HG02943 (cell line): ENCODE data around the gene DCUN1D3.
"Not testable (repeated sequence)": the region's sequence is repeated elsewhere in the genome, so short reads cannot be mapped to it uniquely, and the experiment has no call there.

Experiments
- ATAC-seq: cut with Tn5 transposase; IDR thresholded peaks from one replicate; pipeline ENCODE4 v1.9.1; 2021; ENCODE audit warnings: mild to moderate bottlenecking, low read depth, moderate library complexity; ENCODE audit not compliant: unreplicated experiment

Gene DCUN1D3

GRCh38 chr16:20866801-20867200 lies 33.4 kb downstream of the DCUN1D3 start:
- ATAC-seq: no peak

DNA sequence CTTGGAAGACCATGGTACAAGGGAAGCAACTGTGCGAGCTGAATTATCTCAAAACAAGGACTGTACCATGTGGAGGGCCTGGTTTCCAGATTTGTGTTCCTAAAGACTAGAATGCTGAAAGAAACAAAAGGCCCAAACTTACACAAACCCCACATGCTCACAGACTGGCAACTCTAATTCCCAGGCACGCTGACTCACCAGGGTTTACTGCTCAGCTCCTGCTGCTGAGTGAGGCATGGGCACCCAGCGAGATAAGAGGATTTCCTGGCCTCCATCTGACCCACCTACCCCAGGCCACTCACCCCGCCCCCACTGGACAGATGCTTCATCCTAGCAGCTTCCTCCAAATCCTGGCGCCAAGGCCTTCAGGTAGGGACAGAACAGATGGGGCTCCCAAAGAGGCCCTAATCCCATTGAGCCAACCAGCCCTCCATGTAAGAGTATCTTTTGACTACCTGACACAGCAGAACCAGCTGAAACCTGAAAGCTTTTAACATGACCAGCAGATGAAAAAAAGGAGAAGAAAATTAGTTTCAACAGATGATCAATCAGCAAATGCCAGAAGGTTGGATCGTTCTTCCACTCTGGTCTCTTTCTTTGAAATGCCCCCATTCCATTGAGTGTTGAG lies 33.9 kb downstream of the DCUN1D3 start:
- no peak for ATAC-seq

- no peak for ATAC-seq
Observed at GRCh38 chr16:20865420-20866131, 34.6 kb downstream of the DCUN1D3 start.

DNA sequence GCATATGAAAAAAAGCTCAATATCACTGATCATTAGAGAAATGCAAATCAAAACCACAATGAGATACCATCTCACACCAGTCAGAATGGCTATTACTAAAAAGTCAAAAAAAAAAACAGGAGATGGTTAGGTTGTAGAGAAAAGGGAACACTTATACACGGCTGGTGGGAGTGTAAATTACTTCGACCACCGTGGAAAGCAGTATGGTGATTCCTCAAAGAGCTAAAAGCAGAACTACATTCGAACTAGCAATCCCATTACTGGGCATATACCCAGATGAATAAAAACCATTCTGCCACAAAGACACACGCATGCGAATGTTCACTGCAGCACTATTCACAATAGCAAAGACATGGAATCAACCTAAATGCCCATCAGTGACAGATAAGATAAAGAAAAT lies 35.8 kb downstream of the DCUN1D3 start:
- ATAC-seq: not testable (repeated sequence)

DNA sequence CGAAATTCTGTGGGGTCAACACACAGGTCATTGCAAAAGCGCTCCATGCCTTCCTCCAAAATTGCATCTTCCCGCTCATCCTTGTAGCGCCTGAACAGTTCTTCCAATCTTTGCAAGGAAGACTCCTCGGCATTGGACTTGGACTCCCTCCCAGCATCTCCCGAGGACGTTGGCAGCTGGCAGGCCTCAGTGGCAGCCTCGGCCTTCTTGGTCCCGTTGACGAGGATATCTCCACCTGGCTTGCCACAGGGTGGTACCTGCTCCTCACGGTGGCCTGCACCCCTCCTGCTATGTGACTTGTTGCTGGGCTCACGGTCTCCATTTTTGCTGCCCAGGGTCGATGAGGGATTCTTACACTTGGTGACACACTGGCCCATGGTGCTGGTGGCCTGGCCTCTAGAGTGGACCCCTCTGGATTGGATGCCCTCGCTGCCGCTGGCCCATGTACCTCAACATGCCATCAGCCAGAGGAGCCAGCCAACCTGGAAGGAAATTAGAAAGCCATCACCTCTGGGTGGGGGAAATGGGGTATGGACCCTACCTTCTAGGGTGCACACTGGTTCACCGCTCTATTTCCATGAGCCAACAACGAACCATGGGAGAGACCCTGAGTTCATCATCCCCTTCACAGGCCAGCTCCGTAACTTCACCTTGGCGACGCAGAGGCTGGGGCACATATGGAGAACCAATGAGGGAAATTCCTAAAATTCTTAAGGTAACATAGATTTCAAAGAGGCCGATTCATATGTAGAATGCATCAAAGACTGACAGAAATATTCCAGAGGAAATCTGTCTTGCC lies 37.8 kb downstream of the DCUN1D3 start:
- ATAC-seq: no peak

- not testable (repeated sequence) for ATAC-seq
Observed at GRCh38 chr16:20860995-20861394, 39.2 kb downstream of the DCUN1D3 start.

- no peak for ATAC-seq
Observed at GRCh38 chr16:20860361-20860760, 39.8 kb downstream of the DCUN1D3 start.

GRCh38 chr16:20859699-20860098 lies 40.5 kb downstream of the DCUN1D3 start:
- no peak for ATAC-seq

GRCh38 chr16:20859229-20859628 lies 40.9 kb downstream of the DCUN1D3 start:
- ATAC-seq: no peak

DNA sequence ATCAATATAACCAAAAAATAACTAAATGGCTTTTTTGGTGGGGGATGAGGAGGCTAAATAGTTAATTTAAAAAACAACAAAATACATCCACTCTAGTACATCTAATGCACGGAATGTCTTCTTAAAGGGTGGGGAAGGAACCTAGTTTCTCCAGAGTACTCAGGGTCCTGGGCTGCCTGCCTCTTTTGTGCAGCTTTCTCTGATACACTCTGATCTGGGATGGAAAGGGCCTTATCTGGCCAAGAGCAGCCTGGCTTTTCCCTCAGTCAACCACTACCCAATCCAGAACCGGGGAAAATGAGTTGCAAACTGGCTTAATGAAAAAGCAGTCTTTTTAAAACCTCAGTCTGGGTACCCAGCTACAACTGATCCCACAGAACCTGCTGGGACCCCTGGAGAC lies 42.9 kb downstream of the DCUN1D3 start:
- no peak for ATAC-seq

DNA sequence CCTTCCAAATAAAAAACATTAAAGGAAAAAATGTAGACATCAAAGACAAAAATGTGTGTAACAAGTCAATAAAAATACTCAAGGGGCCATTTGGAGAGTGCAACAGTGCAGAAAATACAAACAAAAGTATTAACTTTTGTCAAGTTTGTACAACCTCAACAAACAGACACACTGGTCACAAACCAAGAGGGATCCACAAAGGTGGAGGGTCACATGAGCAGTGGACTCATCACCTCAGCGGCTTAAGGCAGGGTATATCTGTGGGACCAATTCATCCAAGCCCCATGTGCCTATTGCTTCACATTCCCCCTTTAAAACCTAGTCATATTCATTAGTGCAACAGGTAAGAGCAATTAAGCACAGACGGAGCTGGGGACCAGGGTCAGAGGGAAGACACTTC lies 45.2 kb downstream of the DCUN1D3 start:
- no peak for ATAC-seq

GRCh38 chr16:20853981-20854620 lies 46.1 kb downstream of the DCUN1D3 start:
- no peak for ATAC-seq

DNA sequence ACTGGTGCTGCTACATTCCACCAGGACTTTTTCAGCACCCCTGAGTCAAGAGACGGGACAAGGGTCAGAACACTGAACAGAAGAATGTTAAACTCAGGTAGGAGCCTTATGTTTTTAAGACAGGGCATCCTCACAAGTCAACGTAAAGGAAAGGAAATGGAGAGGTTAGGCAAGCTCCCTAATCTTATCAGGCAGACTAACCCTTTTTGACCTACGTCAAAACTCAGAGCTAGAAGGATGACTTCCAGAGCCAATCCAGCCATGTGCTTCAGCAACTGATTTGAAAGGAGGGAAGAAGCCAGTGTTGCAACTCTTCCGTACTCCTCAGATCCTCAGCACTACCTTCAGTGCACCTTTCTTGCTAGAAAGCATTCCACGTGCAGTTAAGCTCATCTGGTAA lies 47.0 kb downstream of the DCUN1D3 start:
- no peak for ATAC-seq

DNA sequence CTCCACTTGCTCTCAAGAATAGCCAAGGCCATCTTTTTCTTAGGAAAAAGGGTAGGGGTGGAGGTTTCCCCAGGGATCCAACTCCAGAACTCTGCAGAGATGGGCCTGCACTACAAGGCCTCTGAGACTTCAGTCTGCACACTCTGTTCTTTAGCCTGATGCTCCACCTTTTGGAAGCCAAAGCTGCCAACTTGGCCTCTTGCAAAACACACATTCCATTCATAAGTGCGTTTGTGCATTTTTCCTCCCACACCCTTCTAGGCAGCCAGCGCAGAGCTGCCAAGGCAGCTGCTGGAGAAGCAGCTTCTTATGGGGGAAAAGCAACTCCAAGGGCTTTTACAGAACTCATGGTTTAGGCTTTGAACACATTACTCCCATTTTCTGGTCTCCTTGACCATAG lies 48.6 kb downstream of the DCUN1D3 start:
- ATAC-seq: no peak

DNA sequence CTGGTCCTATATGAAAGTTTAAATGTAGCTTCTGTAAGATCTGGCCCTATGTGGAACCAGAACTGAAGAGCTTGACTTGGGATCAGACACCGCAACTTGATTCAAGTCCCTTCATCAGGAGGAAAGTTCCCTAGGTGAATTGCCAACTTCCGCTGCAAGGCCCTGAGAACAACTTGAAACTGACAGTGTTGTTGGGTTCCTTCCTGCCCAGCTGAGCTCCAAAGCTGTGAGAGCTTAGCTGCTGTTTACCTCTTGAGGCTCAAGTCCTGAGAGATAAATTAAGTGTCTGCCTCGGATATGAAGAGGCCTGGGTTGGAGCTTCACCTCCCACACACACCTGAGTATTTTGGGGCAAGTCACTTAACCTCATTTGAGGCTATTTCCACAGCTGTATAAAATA lies 49.2 kb downstream of the DCUN1D3 start:
- no peak for ATAC-seq

DNA sequence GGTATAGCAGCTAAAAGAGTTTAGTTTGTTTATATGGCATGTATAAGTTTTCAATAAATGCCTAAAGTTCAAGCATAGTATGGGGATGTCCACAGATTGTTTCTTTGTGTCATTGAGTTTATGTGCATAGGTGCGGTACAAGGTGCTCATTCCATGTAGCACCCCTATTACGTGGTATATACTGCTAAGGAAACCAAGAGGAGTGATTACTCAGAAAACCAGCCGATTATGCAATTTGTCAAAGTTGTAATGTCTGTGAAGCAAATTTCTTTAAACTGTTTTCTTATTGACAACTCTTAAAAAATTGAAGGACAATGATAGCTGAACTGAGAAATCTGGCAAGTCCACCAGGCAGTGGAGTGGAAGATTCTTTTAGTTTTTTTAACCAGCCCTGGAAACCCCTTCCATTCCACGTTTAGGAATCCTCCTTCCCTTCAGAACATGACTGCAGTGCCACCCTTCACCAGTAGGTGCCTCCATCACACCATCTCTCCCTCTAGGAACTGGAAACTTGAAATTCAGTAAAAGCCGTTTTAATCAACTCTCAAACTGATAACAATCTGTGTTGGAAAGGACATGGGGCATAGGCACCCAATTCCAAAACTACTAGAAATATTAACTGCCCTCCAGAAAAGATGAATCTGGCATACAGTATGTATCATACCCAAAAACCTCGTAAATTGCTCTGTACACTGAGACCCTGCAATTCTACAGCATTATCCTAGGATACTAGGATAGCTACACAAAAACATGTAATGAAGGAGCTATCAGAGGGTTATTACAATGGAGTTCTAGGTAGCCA lies 50.4 kb downstream of the DCUN1D3 start:
- no peak for ATAC-seq

GRCh38 chr16:20847550-20847949 lies 52.6 kb downstream of the DCUN1D3 start:
- ATAC-seq: no peak

DNA sequence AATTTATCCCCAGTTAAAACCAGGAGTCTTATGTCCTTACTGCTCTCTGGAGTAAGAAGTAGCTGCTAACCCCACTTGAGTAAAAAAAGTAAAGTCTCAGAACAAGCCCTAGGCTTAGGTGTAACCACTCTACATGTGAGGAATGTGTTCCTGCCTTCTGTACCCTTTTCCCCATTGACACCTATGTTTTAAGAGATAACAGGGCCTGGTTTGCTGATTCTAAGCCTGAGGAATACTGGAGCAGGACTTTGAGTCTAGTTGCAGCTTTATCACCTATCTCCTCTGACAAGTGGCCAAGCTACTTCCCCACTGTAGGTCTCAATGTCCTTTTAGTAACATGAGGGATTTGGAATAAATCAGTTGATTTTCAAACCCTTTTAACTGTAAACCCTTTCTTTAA lies 53.6 kb downstream of the DCUN1D3 start:
- no peak for ATAC-seq

GRCh38 chr16:20846030-20846429 lies 54.1 kb downstream of the DCUN1D3 start:
- no peak for ATAC-seq

DNA sequence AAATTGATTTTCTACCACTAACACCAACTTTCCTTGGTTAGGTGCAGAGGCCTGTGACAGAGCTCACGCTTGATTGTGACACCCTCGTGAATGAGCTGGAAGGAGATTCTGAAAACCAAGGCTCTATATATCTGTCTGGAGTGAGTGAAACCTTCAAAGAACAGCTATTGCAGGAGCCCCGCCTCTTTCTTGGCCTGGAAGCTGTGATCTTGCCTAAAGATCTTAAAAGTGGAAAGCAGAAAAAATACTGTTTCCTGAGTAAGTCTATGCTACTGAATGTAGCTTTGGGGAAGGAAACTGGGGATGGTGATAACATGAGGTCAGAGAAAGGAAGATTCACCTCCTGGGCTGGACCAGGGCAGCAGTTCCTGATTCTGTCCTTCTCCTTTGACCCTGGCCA lies 55.6 kb downstream of the DCUN1D3 start:
- ATAC-seq: no peak
